A549 (cell line): ENCODE measurements around the gene RNF2. TPM values are rescaled to one million over a fixed set of nuclear protein-coding genes. Genes with fewer than 3 reads are reported as not detected.

Experiments used
- ATAC-seq, 2 experiments: fragments of 200-7000 bp in 1 of 2; fragments of >200 bp in 1 of 2; cut with Nextera tagmentation in 1 of 2; cut with Tn5 transposase in 1 of 2; 3 replicates each; pipeline versions ENCODE4 v1.8.0 to v1.9.1; 2018 to 2020; ENCODE audit warnings: mild to moderate bottlenecking in 1 of 2, moderate library complexity in 1 of 2
- CTCF ChIA-PET: fragments of 300-600 bp; sonication (Branson Sonifier 250); formaldehyde crosslinking; extraction: SDS; loops from one replicate; lab custom pipeline; 2021; ENCODE audit warnings: antibody characterized with exemption, inconsistent platforms; lab: Yijun Ruan, JAX
- POLR2A ChIA-PET: fragments of 350-600 bp; formaldehyde crosslinking; extraction: SDS; loops from one replicate; lab custom pipeline; 2021; ENCODE audit warnings: antibody characterized with exemption, inconsistent platforms; lab: Yijun Ruan, JAX
- DNase-seq, 2 experiments: peaks; one replicate each; pipeline versions ENCODE4 v3.0.0 to v3.0.0-alpha.2; 2011 to 2016; ENCODE audit warnings: low read depth in 1 of 2, low spot score in 1 of 2
- FAIRE-seq: peaks from 2 replicates; lab custom pipeline; 2011; peaks lifted over from hg19 to GRCh38; lab: Jason Lieb, UNC
- H3K27ac ChIP-seq, 2 experiments: fragments of >200 bp; sonication (Bioruptor Twin); formaldehyde crosslinking; 3 replicates each; pipeline ENCODE4 v1.5.1; 2016 to 2017
- H3K4me1 ChIP-seq: fragments of >200 bp; sonication (Bioruptor Twin); formaldehyde crosslinking; 3 replicates; pipeline ENCODE4 v1.6.1; 2016
- H3K4me2 ChIP-seq: fragments of >200 bp; sonication (Bioruptor Twin); formaldehyde crosslinking; 3 replicates; pipeline ENCODE4 v1.6.1; 2016
- H3K4me3 ChIP-seq: fragments of >200 bp; sonication (Bioruptor Twin); formaldehyde crosslinking; 3 replicates; pipeline ENCODE4 v1.5.1; 2016
- H3K9me3 ChIP-seq: fragments of >200 bp; sonication (Bioruptor Twin); formaldehyde crosslinking; 3 replicates; pipeline ENCODE4 v1.6.1; 2016
- BHLHE40 ChIP-seq: IDR thresholded peaks from 2 replicates; pipeline ENCODE4 v1.6.1; 2012; ENCODE audit warnings: low read depth, low read length, inconsistent platforms
- CBX8 ChIP-seq: fragments of 200-600 bp; sonication (generic); IDR thresholded peaks from 2 replicates; pipeline ENCODE4 v1.6.1; 2016
- EHF ChIP-seq: fragments of 250-450 bp; sonication (Bioruptor Pico); IDR thresholded peaks from 2 replicates; pipeline ENCODE4 v1.5.0; 2020; ENCODE audit warnings: mild to moderate bottlenecking
- EHMT2 ChIP-seq: fragments of 200-600 bp; sonication (generic); IDR thresholded peaks from 2 replicates; pipeline ENCODE4 v1.6.1; 2016; ENCODE audit warnings: antibody characterized with exemption, low read depth, mild to moderate bottlenecking, moderate library complexity
- ESRRA ChIP-seq: fragments of 150-350 bp; IDR thresholded peaks from 2 replicates; pipeline ENCODE4 v1.6.1; 2014; ENCODE audit warnings: mild to moderate bottlenecking, low read length, borderline replicate concordance
- FOSB ChIP-seq: fragments of 250-450 bp; sonication (Bioruptor Pico); IDR thresholded peaks from 2 replicates; pipeline ENCODE4 v1.5.0; 2020; ENCODE audit warnings: mild to moderate bottlenecking, moderate library complexity
- FOSL2 ChIP-seq, 2 experiments: fragments of 450-650 bp in 1 of 2; fragments of >200 bp in 1 of 2; sonication (Bioruptor Twin) in 1 of 2; formaldehyde crosslinking; IDR thresholded peaks; 2 replicates each; pipeline versions ENCODE4 v1.5.0 to v1.6.1; 2016 to 2020; ENCODE audit warnings: mild to moderate bottlenecking in 1 of 2, moderate library complexity in 1 of 2
- FOXS1 ChIP-seq: fragments of 250-450 bp; sonication (Bioruptor Pico); IDR thresholded peaks from 2 replicates; pipeline ENCODE4 v1.5.0; 2020; ENCODE audit warnings: mild to moderate bottlenecking, moderate library complexity
- HDAC2 ChIP-seq: fragments of 200-600 bp; sonication (generic); IDR thresholded peaks from 2 replicates; pipeline ENCODE4 v1.6.1; 2016
- HOXA7 ChIP-seq: fragments of 250-450 bp; sonication (Bioruptor Pico); IDR thresholded peaks from 2 replicates; pipeline ENCODE4 v1.5.0; 2020; ENCODE audit warnings: mild to moderate bottlenecking, moderate library complexity
- HOXB5 ChIP-seq: fragments of 250-450 bp; sonication (Bioruptor Pico); IDR thresholded peaks from 2 replicates; pipeline ENCODE4 v1.5.0; 2020; ENCODE audit warnings: mild to moderate bottlenecking, moderate library complexity
- KDM1A ChIP-seq: fragments of 200-600 bp; sonication (generic); IDR thresholded peaks from 2 replicates; pipeline ENCODE4 v1.6.1; 2016; ENCODE audit warnings: low read depth, mild to moderate bottlenecking
- MAZ ChIP-seq: fragments of 150-350 bp; IDR thresholded peaks from 2 replicates; pipeline ENCODE4 v1.6.1; 2014; ENCODE audit warnings: antibody characterized with exemption, low read depth, low read length, borderline replicate concordance
- NR3C1 ChIP-seq: fragments of >200 bp; sonication (Bioruptor Twin); formaldehyde crosslinking; IDR thresholded peaks from 3 replicates; pipeline ENCODE4 v1.6.1; 2017
- RCOR1 ChIP-seq: fragments of 150-350 bp; IDR thresholded peaks from 2 replicates; pipeline ENCODE4 v1.6.1; 2014; ENCODE audit warnings: antibody characterized with exemption, low read length, low read depth
- TP53 ChIP-seq: fragments of 250-450 bp; sonication (Bioruptor Pico); IDR thresholded peaks from 2 replicates; pipeline ENCODE4 v1.5.0; 2021; ENCODE audit warnings: mild to moderate bottlenecking, moderate library complexity
- ZNF302 ChIP-seq: fragments of 250-450 bp; sonication (Bioruptor Pico); IDR thresholded peaks from 2 replicates; pipeline ENCODE4 v1.9.0; 2021; ENCODE audit warnings: inconsistent platforms, mild to moderate bottlenecking, moderate library complexity
- WGBS: methylation state at CpG from one replicate; pipeline ENCODE4 v1.1.6; 2017; ENCODE audit errors: missing lambda C conversion rate; 5-methylcytosine and 5-hydroxymethylcytosine counted together
- polyA plus RNA-seq, 4 experiments: library from polyadenylated mRNA; depleted of rRNA in 3 of 4; stranded (reverse); fragments of >200 nt; fragmentation: RNase III in 1 of 4; extraction: RNeasy Plus Mini Kit Qiagen cat#74134 plus additional on column Dnase treatment in 1 of 4; gene quantifications; 2 replicates in 3 of 4; 3 replicates in 1 of 4; pipeline ENCODE4 v1.2.3, GENCODE V29; 2011 to 2017
- TF ChIP-seq, protein P1 (sequence below): fragments of >200 bp; sonication (Bioruptor Twin); formaldehyde crosslinking; IDR thresholded peaks from 3 replicates; pipeline ENCODE4 v1.6.1; 2016
- TF ChIP-seq, protein P2 (sequence below): fragments of 250-450 bp; sonication (Bioruptor Pico); IDR thresholded peaks from 2 replicates; pipeline ENCODE4 v1.5.0; 2021; ENCODE audit warnings: mild to moderate bottlenecking, moderate library complexity, borderline replicate concordance
- TF ChIP-seq, protein P3 (sequence below): fragments of 150-350 bp; IDR thresholded peaks from 2 replicates; pipeline ENCODE4 v1.6.1; 2014; ENCODE audit warnings: low read depth, mild to moderate bottlenecking, low read length
- TF ChIP-seq, protein P4 (sequence below): fragments of 250-450 bp; sonication (Bioruptor Pico); IDR thresholded peaks from 2 replicates; pipeline ENCODE4 v1.5.0; 2020; ENCODE audit warnings: low read depth, mild to moderate bottlenecking, moderate library complexity

RNF2 gene
- polyA plus RNA-seq, 2 of the 4 experiments (the other 2 are of a cell fraction) = 16.6 to 38.2 TPM

DNA sequence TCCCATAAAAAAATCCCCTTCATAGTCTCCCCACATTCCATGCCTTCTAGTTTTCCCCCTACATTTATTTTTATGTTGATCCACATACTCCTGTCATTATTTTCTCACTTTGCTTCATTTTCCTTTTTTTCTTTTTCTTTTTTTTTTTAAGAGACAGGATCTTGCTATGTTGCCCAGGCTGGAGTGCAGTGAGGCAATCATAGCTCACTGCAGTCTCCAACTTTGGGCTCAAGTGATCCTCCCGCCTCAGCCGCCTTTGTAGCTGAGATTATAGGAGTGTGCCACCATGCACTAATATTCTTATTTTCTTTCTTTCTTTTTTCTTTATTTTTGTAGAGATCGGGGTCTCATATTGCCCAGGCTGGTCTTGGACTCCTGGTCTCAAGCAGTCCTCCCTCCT lies 7.8 kb downstream of the RNF2 start (continued):
- no peak for TF ChIP-seq MAZ
- no peak for TF ChIP-seq KDM1A

DNA sequence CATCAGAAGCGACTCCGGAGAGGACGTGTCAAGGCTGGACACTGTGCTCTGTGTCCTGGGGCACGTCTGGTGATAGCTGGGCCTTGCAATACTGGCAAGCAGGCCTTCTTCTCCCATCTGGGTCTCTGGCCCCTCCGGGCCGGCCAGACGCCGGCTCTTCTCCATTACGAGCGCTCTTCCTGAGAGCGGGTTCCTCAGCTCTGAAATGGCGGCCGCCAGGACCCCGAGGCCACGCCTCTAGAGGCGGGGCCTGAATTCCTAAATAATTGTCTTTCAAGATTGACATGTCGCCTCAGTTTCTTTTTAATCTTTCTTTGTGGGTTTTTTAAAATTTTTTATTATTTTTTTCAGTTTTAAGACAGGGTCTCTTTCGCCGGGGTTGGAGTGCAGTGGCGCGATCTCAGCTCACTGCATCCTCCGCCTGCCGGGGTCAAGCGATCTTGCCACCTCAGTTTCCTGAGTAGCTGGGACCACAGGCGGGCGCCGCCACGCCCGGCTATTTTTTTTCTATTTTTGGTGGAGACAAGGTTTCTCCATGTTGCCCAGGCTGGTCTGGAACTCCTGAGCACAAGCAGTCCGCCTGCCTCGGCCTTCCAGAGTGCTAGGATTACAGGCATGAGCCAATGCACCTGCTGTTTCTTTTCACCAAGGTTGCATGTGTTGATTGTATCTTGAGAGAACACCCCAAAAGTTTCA lies 9.2 kb downstream of the RNF2 start:
- Histone ChIP-seq H3K4me2 (no peak overlapping the region), H3K27ac (no peak overlapping the region)
- WGBS = 96% methylated on average over 31 of the region's 31 CpGs
- no peak for ATAC-seq
- CTCF ChIA-PET = no interaction called here
- TF ChIP-seq NR3C1 (no peak), RCOR1 (no peak), CBX8 (no peak), HDAC2 (no peak), EHF (CRISPR knock-in tag) (no peak), FOSL2 (IDR thresholded peaks at IDR 0.05) (no peak), FOSL2 (CRISPR knock-in tag; IDR thresholded peaks at IDR 0.05) (no peak), ZNF302 (no peak), FOXS1 (CRISPR knock-in tag) (no peak), TP53 (no peak), HOXA7 (CRISPR knock-in tag) (no peak), HOXB5 (CRISPR knock-in tag) (no peak), MAZ (no peak), ESRRA (no peak), EHMT2 (no peak)
- TF ChIP-seq, protein P1, sequence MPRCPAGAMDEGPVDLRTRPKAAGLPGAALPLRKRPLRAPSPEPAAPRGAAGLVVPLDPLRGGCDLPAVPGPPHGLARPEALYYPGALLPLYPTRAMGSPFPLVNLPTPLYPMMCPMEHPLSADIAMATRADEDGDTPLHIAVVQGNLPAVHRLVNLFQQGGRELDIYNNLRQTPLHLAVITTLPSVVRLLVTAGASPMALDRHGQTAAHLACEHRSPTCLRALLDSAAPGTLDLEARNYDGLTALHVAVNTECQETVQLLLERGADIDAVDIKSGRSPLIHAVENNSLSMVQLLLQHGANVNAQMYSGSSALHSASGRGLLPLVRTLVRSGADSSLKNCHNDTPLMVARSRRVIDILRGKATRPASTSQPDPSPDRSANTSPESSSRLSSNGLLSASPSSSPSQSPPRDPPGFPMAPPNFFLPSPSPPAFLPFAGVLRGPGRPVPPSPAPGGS = no peak
- TF ChIP-seq, protein P2, sequence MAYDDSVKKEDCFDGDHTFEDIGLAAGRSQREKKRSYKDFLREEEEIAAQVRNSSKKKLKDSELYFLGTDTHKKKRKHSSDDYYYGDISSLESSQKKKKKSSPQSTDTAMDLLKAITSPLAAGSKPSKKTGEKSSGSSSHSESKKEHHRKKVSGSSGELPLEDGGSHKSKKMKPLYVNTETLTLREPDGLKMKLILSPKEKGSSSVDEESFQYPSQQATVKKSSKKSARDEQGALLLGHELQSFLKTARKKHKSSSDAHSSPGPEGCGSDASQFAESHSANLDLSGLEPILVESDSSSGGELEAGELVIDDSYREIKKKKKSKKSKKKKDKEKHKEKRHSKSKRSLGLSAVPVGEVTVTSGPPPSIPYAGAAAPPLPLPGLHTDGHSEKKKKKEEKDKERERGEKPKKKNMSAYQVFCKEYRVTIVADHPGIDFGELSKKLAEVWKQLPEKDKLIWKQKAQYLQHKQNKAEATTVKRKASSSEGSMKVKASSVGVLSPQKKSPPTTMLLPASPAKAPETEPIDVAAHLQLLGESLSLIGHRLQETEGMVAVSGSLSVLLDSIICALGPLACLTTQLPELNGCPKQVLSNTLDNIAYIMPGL (CRISPR knock-in tag) = no peak
- TF ChIP-seq, protein P3, sequence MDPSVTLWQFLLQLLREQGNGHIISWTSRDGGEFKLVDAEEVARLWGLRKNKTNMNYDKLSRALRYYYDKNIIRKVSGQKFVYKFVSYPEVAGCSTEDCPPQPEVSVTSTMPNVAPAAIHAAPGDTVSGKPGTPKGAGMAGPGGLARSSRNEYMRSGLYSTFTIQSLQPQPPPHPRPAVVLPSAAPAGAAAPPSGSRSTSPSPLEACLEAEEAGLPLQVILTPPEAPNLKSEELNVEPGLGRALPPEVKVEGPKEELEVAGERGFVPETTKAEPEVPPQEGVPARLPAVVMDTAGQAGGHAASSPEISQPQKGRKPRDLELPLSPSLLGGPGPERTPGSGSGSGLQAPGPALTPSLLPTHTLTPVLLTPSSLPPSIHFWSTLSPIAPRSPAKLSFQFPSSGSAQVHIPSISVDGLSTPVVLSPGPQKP = no peak
- TF ChIP-seq, protein P4, sequence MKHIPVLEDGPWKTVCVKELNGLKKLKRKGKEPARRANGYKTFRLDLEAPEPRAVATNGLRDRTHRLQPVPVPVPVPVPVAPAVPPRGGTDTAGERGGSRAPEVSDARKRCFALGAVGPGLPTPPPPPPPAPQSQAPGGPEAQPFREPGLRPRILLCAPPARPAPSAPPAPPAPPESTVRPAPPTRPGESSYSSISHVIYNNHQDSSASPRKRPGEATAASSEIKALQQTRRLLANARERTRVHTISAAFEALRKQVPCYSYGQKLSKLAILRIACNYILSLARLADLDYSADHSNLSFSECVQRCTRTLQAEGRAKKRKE (CRISPR knock-in tag) = no peak
- TF ChIP-seq, all 56 proteins: peak for 0
- POLR2A ChIA-PET = no interaction called here
- no peaks in the 10 kb centered on the region for H3K9me3 ChIP-seq
- FAIRE-seq = no peak
- no peaks in the 10 kb centered on the region for H3K4me1 ChIP-seq
- no peak for DNase-seq
- no peak overlapping the region for H3K4me3 ChIP-seq

DNA sequence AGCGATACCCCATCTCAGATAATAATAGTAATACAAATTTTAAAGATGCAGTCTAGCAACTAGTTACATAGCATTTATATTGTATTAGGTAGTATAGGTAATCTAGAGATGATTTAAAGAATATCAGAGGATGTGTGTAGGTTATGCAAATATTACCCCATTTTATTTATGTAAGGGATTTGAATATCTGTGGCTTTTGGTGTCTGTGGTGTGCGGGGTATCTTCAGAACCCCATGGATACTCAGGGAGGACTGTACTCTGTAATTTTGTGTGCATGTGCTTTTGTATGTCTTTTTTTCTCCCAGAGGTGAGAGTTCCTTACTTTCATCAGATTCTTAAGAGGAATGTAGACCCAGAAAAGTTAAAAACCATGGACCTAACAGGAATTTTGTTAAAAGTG lies 12.8 kb downstream of the RNF2 start:
- no peak overlapping the region for H3K4me3 ChIP-seq
- H3K27ac ChIP-seq = no peak overlapping the region
- no peak for FAIRE-seq
- DNase-seq = no peak
- POLR2A ChIA-PET = interaction anchor here (0.6 kb wide), 1 partner anchor 34 kb away, joined by 9 read pairs; no protein-coding TSS in a partner anchor
- TF ChIP-seq FOSB (CRISPR knock-in tag) = no peak
- TF ChIP-seq BHLHE40 = no peak
- CTCF ChIA-PET = interaction anchor here (0.6 to 1.2 kb wide), 4 partner anchors 10 to 205 kb away, joined by 3 to 8 read pairs (median 3); no protein-coding TSS in a partner anchor
- ATAC-seq = no peak
- WGBS = 95% methylated on average over 2 of the region's 2 CpGs
- no peaks in the 10 kb centered on the region for H3K4me1 ChIP-seq
- H3K9me3 ChIP-seq = no peaks in the 10 kb centered on the region
- no peak overlapping the region for H3K4me2 ChIP-seq
